Measurements from ENCODE around the gene LYPD6. TPM values are rescaled to one million over a fixed set of nuclear protein-coding genes. Genes with fewer than 3 reads are reported as not detected.

The LYPD6 gene
- total RNA-seq, 4 donors from 2014 or later = 0.57 to 1.2 (median 0.80) TPM

- DNase-seq = no peak
- Histone ChIP-seq H3K27me3 (no peaks in the 10 kb centered on the region), H3K4me1 (no peaks in the 10 kb centered on the region), H3K4me3 (no peak overlapping the region), H3K27ac (no peak overlapping the region), H3K9me3 (no peaks in the 10 kb centered on the region), H3K36me3 (no peaks in the 10 kb centered on the region)
- no peak for TF ChIP-seq POLR2A (IDR thresholded peaks at IDR 0.05)
- 69 to 70% methylated on average over 4 of the region's 4 CpGs for whole genome bisulfite sequencing, 2 donors
- intact Hi-C loops (cut with DNase I) = no loop called here
These were observed 91.4 kb downstream of the LYPD6 start for GRCh38 chr2:149421791-149422190.

GRCh38 chr2:149422337-149422990 is 92.1 kb downstream of the LYPD6 start:
- no peaks in the 10 kb centered on the region for H3K36me3 ChIP-seq
- H3K4me3 ChIP-seq = no peak overlapping the region
- H3K27ac ChIP-seq = no peak overlapping the region
- no peaks in the 10 kb centered on the region for H3K4me1 ChIP-seq
- no peak for TF ChIP-seq POLR2A (IDR thresholded peaks at IDR 0.05)
- no peak for TF ChIP-seq CTCF (IDR thresholded peaks at IDR 0.05)
- intact Hi-C loops (cut with DNase I) = no loop called here
- H3K9me3 ChIP-seq = no peaks in the 10 kb centered on the region
- DNase-seq = no peak
- H3K27me3 ChIP-seq = no peaks in the 10 kb centered on the region
- 74% methylated on average over 2 of the region's 2 CpGs for WGBS, 2 donors

- no peaks in the 10 kb centered on the region for H3K4me1 ChIP-seq
- H3K27ac ChIP-seq = no peak overlapping the region
- H3K27me3 ChIP-seq = no peaks in the 10 kb centered on the region
- TF ChIP-seq CTCF (IDR thresholded peaks at IDR 0.05) (no peak), POLR2A (IDR thresholded peaks at IDR 0.05) (no peak)
- H3K9me3 ChIP-seq = no peaks in the 10 kb centered on the region
- DNase-seq = no peak
- no peak overlapping the region for H3K4me3 ChIP-seq
- H3K36me3 ChIP-seq = no peaks in the 10 kb centered on the region
- intact Hi-C loops (cut with DNase I) = no loop called here
These were observed 92.6 kb downstream of the LYPD6 start for GRCh38 chr2:149422991-149423338.

- 89 to 96% methylated on average over 4 of the region's 4 CpGs for WGBS, 2 donors
- no peak overlapping the region for H3K27ac ChIP-seq
These were observed 93.2 kb downstream of the LYPD6 start for GRCh38 chr2:149423630-149424029.

GRCh38 chr2:149427387-149427786 is 97.0 kb downstream of the LYPD6 start:
- no peak for DNase-seq
- H3K36me3 ChIP-seq = no peaks in the 10 kb centered on the region
- WGBS, 2 donors = 84 to 91% methylated on average over 3 of the region's 3 CpGs
- intact Hi-C loops (cut with DNase I) = no loop called here
- no peak overlapping the region for H3K27ac ChIP-seq
- H3K27me3 ChIP-seq = no peaks in the 10 kb centered on the region
- H3K4me1 ChIP-seq = peaks cover 0 to 8% (median 0%) of the 10 kb centered on the region in 3 donors
- H3K4me3 ChIP-seq = no peak overlapping the region
- H3K9me3 ChIP-seq = peaks cover 0 to 6% (median 0%) of the 10 kb centered on the region in 3 donors
- no peak for TF ChIP-seq CTCF (IDR thresholded peaks at IDR 0.05)
- no peak for TF ChIP-seq POLR2A (IDR thresholded peaks at IDR 0.05)

More at GRCh38 chr2:149423630-149424029, 93.2 kb downstream of the LYPD6 start:
- Histone ChIP-seq H3K4me3 (no peak overlapping the region), H3K4me1 (no peaks in the 10 kb centered on the region), H3K9me3 (no peaks in the 10 kb centered on the region), H3K27me3 (no peaks in the 10 kb centered on the region), H3K36me3 (no peaks in the 10 kb centered on the region)
- no peak for DNase-seq
- intact Hi-C loops (cut with DNase I) = no loop called here
- TF ChIP-seq CTCF (IDR thresholded peaks at IDR 0.05) = no peak
- no peak for TF ChIP-seq POLR2A (IDR thresholded peaks at IDR 0.05)

GRCh38 chr2:149428783-149429182 is 98.4 kb downstream of the LYPD6 start:
- no peak for TF ChIP-seq POLR2A (IDR thresholded peaks at IDR 0.05)
- TF ChIP-seq CTCF (IDR thresholded peaks at IDR 0.05) = no peak
- peaks cover 0 to 6% (median 0%) of the 10 kb centered on the region in 3 donors for H3K9me3 ChIP-seq
- no peak overlapping the region for H3K4me3 ChIP-seq
- H3K4me1 ChIP-seq = peaks cover 0 to 8% (median 0%) of the 10 kb centered on the region in 3 donors
- H3K27me3 ChIP-seq = no peaks in the 10 kb centered on the region
- no peak for DNase-seq
- 79 to 81% methylated on average over 2 of the region's 2 CpGs for whole genome bisulfite sequencing, 2 donors
- no peaks in the 10 kb centered on the region for H3K36me3 ChIP-seq
- intact Hi-C loops (cut with DNase I) = no loop called here
- no peak overlapping the region for H3K27ac ChIP-seq
